Neuronal stem cell (in vitro differentiated cells): Measurements from ENCODE around the gene SIRT2.

Experiments used
- DNase-seq: peaks from one replicate; pipeline ENCODE4 v3.0.0-alpha.2; 2013; ENCODE audit warnings: low spot score
- H2AFZ ChIP-seq: one replicate; pipeline ENCODE4 v1.6.1; 2013; ENCODE audit warnings: mild to moderate bottlenecking, low read length, inconsistent platforms
- H2AK5ac ChIP-seq: 2 replicates; pipeline ENCODE4 v1.6.1; 2013; ENCODE audit warnings: low read depth, mild to moderate bottlenecking, inconsistent platforms, low read length, moderate library complexity, mixed read lengths
- H2BK120ac ChIP-seq: 2 replicates; pipeline ENCODE4 v1.6.1; 2013; ENCODE audit warnings: low read depth, mild to moderate bottlenecking, inconsistent platforms, low read length, moderate library complexity, mixed read lengths
- H2BK12ac ChIP-seq: one replicate; pipeline ENCODE4 v1.6.1; 2013; ENCODE audit warnings: low read length, inconsistent platforms
- H2BK15ac ChIP-seq: 2 replicates; pipeline ENCODE4 v1.6.1; 2013; ENCODE audit warnings: mild to moderate bottlenecking, low read length, inconsistent platforms, mixed read lengths
- H2BK5ac ChIP-seq: one replicate; pipeline ENCODE4 v1.6.1; 2013; ENCODE audit warnings: inconsistent platforms, mild to moderate bottlenecking, low read length, moderate library complexity
- H3K14ac ChIP-seq: one replicate; pipeline ENCODE4 v1.6.1; 2013; ENCODE audit warnings: low read length, inconsistent platforms
- H3K18ac ChIP-seq: 2 replicates; pipeline ENCODE4 v1.6.1; 2013; ENCODE audit warnings: low read length, inconsistent platforms
- H3K23ac ChIP-seq: 2 replicates; pipeline ENCODE4 v1.6.1; 2013; ENCODE audit warnings: low read depth, mild to moderate bottlenecking, mixed read lengths, low read length, inconsistent platforms; ENCODE audit not compliant: poor library complexity
- H3K27ac ChIP-seq: replicated peaks from 3 replicates; pipeline ENCODE4 v1.5.1; 2013; ENCODE audit warnings: low read length, inconsistent platforms
- H3K27me3 ChIP-seq, 3 experiments: 2 replicates each; pipeline ENCODE4 v1.6.1; 2013; ENCODE audit warnings: low read length in 3 of 3, mild to moderate bottlenecking in 2 of 3, inconsistent platforms in 1 of 3, low read depth in 1 of 3, mixed read lengths in 1 of 3, moderate library complexity in 1 of 3; ENCODE audit not compliant: control insufficient read depth in 3 of 3, insufficient read depth in 3 of 3
- H3K36me3 ChIP-seq, 2 donors: replicated peaks in 1 of 2; 2 replicates each; pipeline ENCODE4 v1.6.1; 2013; ENCODE audit warnings: low read length in 2 of 2; ENCODE audit not compliant: control insufficient read depth in 2 of 2, insufficient read depth in 2 of 2
- H3K4ac ChIP-seq: 2 replicates; pipeline ENCODE4 v1.6.1; 2013; ENCODE audit warnings: inconsistent platforms, mild to moderate bottlenecking, low read length, moderate library complexity
- H3K4me1 ChIP-seq, 2 donors: 1 replicate in 1 of 2; 2 replicates in 1 of 2; pipeline ENCODE4 v1.6.1; 2013; ENCODE audit warnings: low read length in 2 of 2, low read depth in 1 of 2; ENCODE audit not compliant: control insufficient read depth in 2 of 2, insufficient read depth in 1 of 2
- H3K4me2 ChIP-seq: one replicate; pipeline ENCODE4 v1.6.1; 2013; ENCODE audit warnings: mild to moderate bottlenecking, low read length, inconsistent platforms; ENCODE audit not compliant: insufficient read depth, poor library complexity, severe bottlenecking
- H3K4me3 ChIP-seq, 2 donors: 2 replicates each; pipeline ENCODE4 v1.5.1; 2013; ENCODE audit warnings: low read length in 2 of 2, mild to moderate bottlenecking in 2 of 2, inconsistent platforms in 1 of 2, moderate library complexity in 1 of 2
- H3K79me1 ChIP-seq: one replicate; pipeline ENCODE4 v1.6.1; 2013; ENCODE audit warnings: low read depth, mild to moderate bottlenecking, inconsistent platforms, low read length, moderate library complexity
- H3K9ac ChIP-seq: one replicate; pipeline ENCODE4 v1.6.1; 2013; ENCODE audit warnings: mild to moderate bottlenecking, low read depth, low read length, inconsistent platforms; ENCODE audit not compliant: poor library complexity
- H3K9me3 ChIP-seq, 2 donors: replicated peaks in 1 of 2; 2 replicates each; pipeline versions ENCODE3 to v1.6.1; 2013; ENCODE audit warnings: low read length in 2 of 2, mild to moderate bottlenecking in 2 of 2, inconsistent platforms in 1 of 2, low read depth in 1 of 2, mixed read lengths in 1 of 2, moderate library complexity in 1 of 2; ENCODE audit not compliant: control insufficient read depth in 2 of 2, insufficient read depth in 1 of 2
- H4K8ac ChIP-seq: one replicate; pipeline ENCODE4 v1.6.1; 2013; ENCODE audit warnings: low read depth, mild to moderate bottlenecking, inconsistent platforms, low read length, moderate library complexity
- H4K91ac ChIP-seq: one replicate; pipeline ENCODE4 v1.6.1; 2013; ENCODE audit warnings: low read length, low read depth, mild to moderate bottlenecking, inconsistent platforms; ENCODE audit not compliant: poor library complexity
- WGBS, 2 donors: extraction: QIAGEN DNeasy Blood & Tissue Kit; methylation state at CpG; one replicate each; pipeline ENCODE4 v1.1.7; 2013; ENCODE audit warnings: missing lambda C conversion rate in 2 of 2, mixed read lengths in 1 of 2; ENCODE audit not compliant: insufficient read length in 2 of 2, insufficient replicate concordance in 1 of 2; ENCODE audit errors: extremely low coverage in 2 of 2; 5-methylcytosine and 5-hydroxymethylcytosine counted together

Gene SIRT2

DNA sequence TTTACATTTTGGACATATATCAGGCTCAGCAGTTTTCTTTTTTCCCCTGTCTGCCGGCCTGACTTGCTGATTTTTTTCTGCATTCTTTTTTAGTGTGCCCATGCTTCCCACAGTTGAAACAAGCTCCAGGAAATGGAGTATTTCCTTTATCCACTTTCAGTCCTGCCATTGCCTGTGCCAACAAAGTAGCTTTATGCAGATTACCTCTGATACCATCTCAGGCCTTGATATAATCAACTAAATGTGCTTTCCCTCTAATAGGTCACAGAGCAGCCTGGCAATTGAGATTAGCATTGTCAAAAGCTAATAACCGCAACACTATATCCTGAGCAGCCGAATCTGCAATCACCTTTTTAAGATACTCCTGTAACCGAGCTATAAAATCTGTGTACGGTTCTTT is 40.5 kb upstream of the SIRT2 start:
- H3K9ac ChIP-seq = no peak overlapping the region
- H3K23ac ChIP-seq = no peak overlapping the region
- H2BK120ac ChIP-seq = no peak overlapping the region
- no peak overlapping the region for H2BK5ac ChIP-seq
- H3K79me1 ChIP-seq = peaks cover 2% of the 10 kb centered on the region
- WGBS, 2 donors = no CpG with 5 or more reads among the region's 5 CpGs
- H3K4me2 ChIP-seq = no peak overlapping the region
- no peak overlapping the region for H4K91ac ChIP-seq
- H2BK12ac ChIP-seq = no peak overlapping the region
- H3K14ac ChIP-seq = no peak overlapping the region
- no peak overlapping the region for H3K27ac ChIP-seq
- H2AFZ ChIP-seq = no peak overlapping the region
- H3K4me3 ChIP-seq = no peak overlapping the region
- H4K8ac ChIP-seq = no peak overlapping the region
- no peak overlapping the region for H2BK15ac ChIP-seq
- H3K4me1 ChIP-seq = no peaks in the 10 kb centered on the region
- H3K9me3 ChIP-seq = peaks cover under 1 to 4% of the 10 kb centered on the region in 2 donors
- H3K4ac ChIP-seq = no peak overlapping the region
- H2AK5ac ChIP-seq = no peak overlapping the region
- peaks cover 0 to 2% of the 10 kb centered on the region in 2 donors for H3K36me3 ChIP-seq
- no peak for DNase-seq
- no peak overlapping the region for H3K18ac ChIP-seq
- no peaks in the 10 kb centered on the region for H3K27me3 ChIP-seq

DNA sequence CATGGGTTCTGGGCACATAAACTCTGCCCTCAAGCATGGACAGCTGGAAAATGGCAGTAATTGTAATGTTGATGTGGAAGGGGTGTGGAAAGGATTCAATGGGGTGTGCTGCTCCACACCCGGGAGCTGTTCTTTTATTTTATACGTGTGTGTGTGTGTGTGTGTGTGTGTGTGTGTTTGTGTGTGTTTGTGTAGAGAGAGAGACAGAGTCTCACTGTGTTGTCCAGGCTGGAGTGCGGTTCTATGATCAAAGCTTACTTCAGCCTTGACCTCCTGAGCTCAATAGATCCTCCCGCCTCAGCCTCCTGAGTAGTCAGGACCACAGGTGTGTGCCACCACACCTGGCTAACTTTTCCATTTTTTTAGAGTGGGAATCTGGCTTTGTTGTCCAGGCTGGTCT is 34.1 kb upstream of the SIRT2 start:
- Histone ChIP-seq H3K4me3 (no peak overlapping the region), H3K79me1 (peaks cover 7% of the 10 kb centered on the region), H4K8ac (no peak overlapping the region), H3K27ac (no peak overlapping the region), H3K4me1 (peaks cover 2 to 6% of the 10 kb centered on the region in 2 donors), H3K23ac (no peak overlapping the region), H3K4ac (no peak overlapping the region), H3K4me2 (no peak overlapping the region), H3K27me3 (no peaks in the 10 kb centered on the region), H2BK5ac (no peak overlapping the region), H2AK5ac (no peak overlapping the region), H4K91ac (no peak overlapping the region), H2BK120ac (no peak overlapping the region), H3K9ac (no peak overlapping the region), H2BK12ac (no peak overlapping the region), H3K14ac (no peak overlapping the region), H2AFZ (no peak overlapping the region), H3K18ac (no peak overlapping the region), H2BK15ac (no peak overlapping the region), H3K9me3 (peaks cover 8 to 9% of the 10 kb centered on the region in 2 donors), H3K36me3 (peaks cover 10 to 33% of the 10 kb centered on the region in 2 donors)
- WGBS, 2 donors = no CpG with 5 or more reads among the region's 4 CpGs
- DNase-seq = no peak

DNA sequence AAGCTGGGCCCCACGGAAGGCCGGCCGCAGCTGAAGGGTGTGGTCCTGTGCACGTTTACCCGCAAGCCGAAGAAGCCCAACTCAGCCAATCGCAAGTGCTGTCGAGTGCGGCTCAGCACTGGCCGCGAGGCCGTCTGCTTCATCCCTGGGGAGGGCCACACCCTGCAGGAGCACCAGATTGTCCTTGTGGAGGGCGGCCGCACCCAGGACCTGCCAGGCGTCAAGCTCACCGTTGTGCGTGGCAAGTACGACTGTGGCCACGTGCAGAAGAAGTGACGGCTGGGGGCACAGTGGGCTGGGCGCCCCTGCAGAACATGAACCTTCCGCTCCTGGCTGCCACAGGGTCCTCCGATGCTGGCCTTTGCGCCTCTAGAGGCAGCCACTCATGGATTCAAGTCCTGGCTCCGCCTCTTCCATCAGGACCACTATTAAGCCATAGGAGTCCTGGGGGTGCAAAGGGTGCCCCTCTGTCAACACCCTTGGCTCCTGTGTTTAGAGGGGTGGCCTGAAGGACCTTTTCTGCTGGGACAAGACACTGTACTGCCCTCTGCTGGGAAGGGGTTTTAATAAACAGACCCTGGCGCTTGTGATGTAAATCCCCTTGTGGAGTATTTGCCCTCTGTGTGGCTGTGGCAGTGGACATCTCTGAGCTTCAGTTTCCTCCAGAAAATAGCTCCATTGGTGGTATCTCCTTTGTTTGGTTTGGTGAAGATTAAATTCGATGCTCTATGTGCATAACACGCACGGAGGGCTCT is 33.2 kb upstream of the SIRT2 start:
- no CpG with 5 or more reads among the region's 29 CpGs for WGBS, 2 donors
- H3K4me2 ChIP-seq = no peak overlapping the region
- H3K4ac ChIP-seq = no peak overlapping the region
- no peak for DNase-seq
- H3K9me3 ChIP-seq = peaks cover 8 to 9% of the 10 kb centered on the region in 2 donors
- H4K91ac ChIP-seq = no peak overlapping the region
- H3K18ac ChIP-seq = peak overlapping the region; percentile 35
- H3K79me1 ChIP-seq = peaks cover 7% of the 10 kb centered on the region
- H3K9ac ChIP-seq = peak overlapping the region; percentile 3
- H3K4me1 ChIP-seq = peaks cover 2 to 6% of the 10 kb centered on the region in 2 donors
- peak overlapping the region; percentile 20 for H3K23ac ChIP-seq
- H3K4me3 ChIP-seq = peak overlapping the region in 1 of 2 donors; percentile 23
- H2BK5ac ChIP-seq = no peak overlapping the region
- peak overlapping the region; percentile 58 for H2AK5ac ChIP-seq
- H2BK12ac ChIP-seq = no peak overlapping the region
- no peak overlapping the region for H3K27ac ChIP-seq
- H2BK120ac ChIP-seq = no peak overlapping the region
- H3K36me3 ChIP-seq = peaks cover 10 to 39% of the 10 kb centered on the region in 2 donors
- no peaks in the 10 kb centered on the region for H3K27me3 ChIP-seq
- H2BK15ac ChIP-seq = no peak overlapping the region
- H3K14ac ChIP-seq = no peak overlapping the region
- no peak overlapping the region for H2AFZ ChIP-seq
- H4K8ac ChIP-seq = no peak overlapping the region

DNA sequence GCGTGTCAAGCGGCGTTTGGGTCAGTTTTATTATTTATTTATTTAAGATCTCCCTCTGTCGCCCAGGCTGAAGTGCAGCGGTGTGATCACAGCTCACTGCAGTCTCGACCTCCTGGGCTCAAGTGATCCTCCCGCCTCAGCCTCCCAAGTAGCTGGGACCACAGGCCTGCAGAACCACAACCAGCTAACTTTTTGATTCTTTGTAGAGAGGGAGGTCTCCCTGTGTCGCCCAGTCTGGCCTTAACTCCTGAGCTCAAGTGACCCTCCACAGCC is 32.0 kb upstream of the SIRT2 start:
- no peak overlapping the region for H2BK12ac ChIP-seq
- no peak overlapping the region for H3K4ac ChIP-seq
- H3K9ac ChIP-seq = no peak overlapping the region
- no peak overlapping the region for H2BK120ac ChIP-seq
- H4K8ac ChIP-seq = no peak overlapping the region
- DNase-seq = no peak
- peaks cover 8 to 9% of the 10 kb centered on the region in 2 donors for H3K9me3 ChIP-seq
- peaks cover 10 to 41% of the 10 kb centered on the region in 2 donors for H3K36me3 ChIP-seq
- H3K14ac ChIP-seq = no peak overlapping the region
- no peak overlapping the region for H4K91ac ChIP-seq
- H3K79me1 ChIP-seq = peaks cover 7% of the 10 kb centered on the region
- H3K4me2 ChIP-seq = peak overlapping the region; percentile 74
- H3K27ac ChIP-seq = no peak overlapping the region
- no peak overlapping the region for H2BK5ac ChIP-seq
- H3K4me3 ChIP-seq = peak overlapping the region; percentile 81 to 88
- WGBS, 2 donors = no CpG with 5 or more reads among the region's 8 CpGs
- H3K23ac ChIP-seq = no peak overlapping the region
- H2AFZ ChIP-seq = no peak overlapping the region
- H2BK15ac ChIP-seq = no peak overlapping the region
- H3K27me3 ChIP-seq = no peaks in the 10 kb centered on the region
- H2AK5ac ChIP-seq = no peak overlapping the region
- no peak overlapping the region for H3K18ac ChIP-seq
- H3K4me1 ChIP-seq = peaks cover 2 to 6% of the 10 kb centered on the region in 2 donors
